Prostate gland (tissue), 2 donors: ENCODE results near the gene DPYD. TPM values are rescaled to one million over a fixed set of nuclear protein-coding genes. Genes with fewer than 3 reads are reported as not detected.

Experiments used
- DNase-seq: peaks from one replicate; pipeline ENCODE4 v3.0.0-alpha.2; 2019; ENCODE audit warnings: low spot score
- H3K27ac ChIP-seq, 2 donors: fragments of 200-600 bp; sonication (generic); 2 replicates each; pipeline ENCODE4 v1.5.1; 2017 to 2019
- H3K27me3 ChIP-seq: fragments of 200-600 bp; sonication (generic); replicated peaks from 2 replicates; pipeline ENCODE4 v1.5.1; 2019; ENCODE audit not compliant: insufficient read depth
- H3K36me3 ChIP-seq, 2 donors: fragments of 200-600 bp; sonication (generic); 1 replicate in 1 of 2; 2 replicates in 1 of 2; pipeline versions ENCODE4 v1.5.1 to v1.8.1; 2017 to 2019
- H3K4me1 ChIP-seq: fragments of 200-600 bp; sonication (generic); replicated peaks from 2 replicates; pipeline ENCODE4 v1.5.1; 2019
- H3K4me3 ChIP-seq, 2 donors: fragments of 200-600 bp; sonication (generic); 2 replicates each; pipeline ENCODE4 v1.5.1; 2017 to 2019
- H3K9me3 ChIP-seq: fragments of 200-600 bp; sonication (generic); 2 replicates; pipeline ENCODE4 v1.5.1; 2017
- POLR2A ChIP-seq: fragments of 450-650 bp; IDR thresholded peaks from one replicate; pipeline ENCODE4 v1.6.1; 2016; ENCODE audit warnings: antibody characterized with exemption, mild to moderate bottlenecking
- POLR2AphosphoS5 ChIP-seq: sonication (generic); formaldehyde crosslinking; IDR thresholded peaks from one replicate; pipeline ENCODE4 v1.6.1; 2017; ENCODE audit warnings: antibody characterized with exemption
- WGBS: methylation state at CpG from one replicate; pipeline ENCODE4 v1.1.5; 2018; 5-methylcytosine and 5-hydroxymethylcytosine counted together
- intact Hi-C: fragments of 100-400 bp; cut with DNase I; formaldehyde crosslinking; loops from one replicate; pipeline ENCODE4 v1.14.2; 2022
- total RNA-seq, 2 donors: library from RNA; depleted of rRNA; stranded (reverse); fragments of >200 nt; gene quantifications; one replicate each; pipeline ENCODE4 v1.1.0, GENCODE V29; 2016
- TF ChIP-seq, protein P1 (sequence below), 4 experiments: fragments of 200-600 bp in 2 of 4; fragments of 450-650 bp in 2 of 4; sonication (generic) in 2 of 4; IDR thresholded peaks; 1 replicate in 3 of 4; 2 replicates in 1 of 4; pipeline ENCODE4 v1.5.1; 2016 to 2019; ENCODE audit warnings: antibody characterized with exemption in 4 of 4, mild to moderate bottlenecking in 2 of 4, moderate library complexity in 2 of 4

Gene DPYD
- total RNA-seq, 2 donors from 2014 or later = 18.2 to 19.7 TPM

DNA sequence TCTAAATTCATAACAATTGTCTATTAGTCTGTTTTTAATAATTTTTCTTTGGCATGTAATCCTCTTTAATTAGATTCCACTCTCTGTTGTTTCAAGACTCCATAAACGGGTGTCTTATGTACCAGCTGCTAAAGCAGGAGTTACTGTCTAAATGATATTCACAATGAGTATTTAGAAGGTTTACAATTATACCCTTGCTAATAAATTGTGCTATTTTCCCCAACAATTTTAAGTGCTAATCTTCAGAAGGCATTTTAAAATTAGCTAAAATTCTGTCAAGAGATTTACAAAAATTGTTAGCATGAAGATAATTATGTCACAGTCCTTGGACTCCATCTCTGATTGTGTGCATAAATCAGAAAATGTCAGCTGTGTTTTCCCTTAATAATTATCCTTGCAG, 83.7 kb downstream of the DPYD start:
- no peak for TF ChIP-seq POLR2A
- no peak for TF ChIP-seq POLR2AphosphoS5
- TF ChIP-seq, protein P1, sequence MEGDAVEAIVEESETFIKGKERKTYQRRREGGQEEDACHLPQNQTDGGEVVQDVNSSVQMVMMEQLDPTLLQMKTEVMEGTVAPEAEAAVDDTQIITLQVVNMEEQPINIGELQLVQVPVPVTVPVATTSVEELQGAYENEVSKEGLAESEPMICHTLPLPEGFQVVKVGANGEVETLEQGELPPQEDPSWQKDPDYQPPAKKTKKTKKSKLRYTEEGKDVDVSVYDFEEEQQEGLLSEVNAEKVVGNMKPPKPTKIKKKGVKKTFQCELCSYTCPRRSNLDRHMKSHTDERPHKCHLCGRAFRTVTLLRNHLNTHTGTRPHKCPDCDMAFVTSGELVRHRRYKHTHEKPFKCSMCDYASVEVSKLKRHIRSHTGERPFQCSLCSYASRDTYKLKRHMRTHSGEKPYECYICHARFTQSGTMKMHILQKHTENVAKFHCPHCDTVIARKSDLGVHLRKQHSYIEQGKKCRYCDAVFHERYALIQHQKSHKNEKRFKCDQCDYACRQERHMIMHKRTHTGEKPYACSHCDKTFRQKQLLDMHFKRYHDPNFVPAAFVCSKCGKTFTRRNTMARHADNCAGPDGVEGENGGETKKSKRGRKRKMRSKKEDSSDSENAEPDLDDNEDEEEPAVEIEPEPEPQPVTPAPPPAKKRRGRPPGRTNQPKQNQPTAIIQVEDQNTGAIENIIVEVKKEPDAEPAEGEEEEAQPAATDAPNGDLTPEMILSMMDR (IDR thresholded peaks at IDR 0.05) = no peak
- H3K27ac ChIP-seq = no peak overlapping the region
- WGBS = 20% methylated on average over 1 of the region's 1 CpG
- no peaks in the 10 kb centered on the region for H3K9me3 ChIP-seq
- no peaks in the 10 kb centered on the region for H3K36me3 ChIP-seq
- H3K27me3 ChIP-seq = no peaks in the 10 kb centered on the region
- DNase-seq = no peak
- H3K4me3 ChIP-seq = no peak overlapping the region
- no peaks in the 10 kb centered on the region for H3K4me1 ChIP-seq
- intact Hi-C loops = no loop called here

DNA sequence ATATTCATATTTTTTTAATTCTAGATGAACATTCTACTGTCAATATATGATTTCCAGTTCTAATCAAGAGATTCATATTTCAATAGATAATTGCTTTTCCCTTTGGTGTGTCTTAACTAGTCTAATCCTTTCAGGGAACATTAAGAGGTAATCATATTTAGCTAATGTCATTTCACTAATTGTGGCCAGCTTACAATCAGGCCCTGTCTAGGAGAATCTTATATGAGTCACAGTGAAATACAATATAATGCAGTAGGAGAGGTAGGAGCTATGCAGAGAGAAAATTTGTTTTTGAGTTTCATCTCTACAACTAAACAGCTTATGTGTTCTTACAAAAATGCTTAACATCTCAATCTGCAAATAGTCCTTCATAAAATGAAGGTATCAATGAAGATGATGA, 85.9 kb downstream of the DPYD start:
- TF ChIP-seq, protein P1 (IDR thresholded peaks at IDR 0.05) = no peak
- TF ChIP-seq POLR2AphosphoS5 (no peak), POLR2A (no peak)

DNA sequence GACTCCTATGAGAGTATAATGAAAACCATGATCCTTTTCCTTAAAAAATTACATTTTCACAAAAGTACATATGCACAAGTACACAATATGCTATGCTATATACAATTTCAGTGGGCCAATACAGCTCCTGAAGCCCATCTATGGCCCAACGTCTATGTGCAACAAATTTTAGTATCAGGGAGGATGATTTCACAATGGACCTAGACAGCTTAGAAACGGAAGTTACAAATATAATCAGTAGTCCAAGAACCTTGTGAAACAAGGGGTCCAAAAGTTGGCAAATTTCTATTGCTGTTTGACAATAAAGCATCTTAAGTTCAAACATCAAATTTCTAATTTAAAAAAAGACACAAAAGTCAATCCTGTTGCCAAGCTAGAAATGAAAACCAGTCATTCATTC, 87.0 kb downstream of the DPYD start:
- H3K36me3 ChIP-seq = no peaks in the 10 kb centered on the region
- no peak for DNase-seq
- TF ChIP-seq POLR2AphosphoS5 (no peak), POLR2A (no peak)
- TF ChIP-seq, protein P1 (IDR thresholded peaks at IDR 0.05) = no peak
- no peaks in the 10 kb centered on the region for H3K27me3 ChIP-seq
- H3K4me1 ChIP-seq = no peaks in the 10 kb centered on the region
- 73% methylated on average over 2 of the region's 2 CpGs for WGBS
- H3K4me3 ChIP-seq = no peak overlapping the region
- H3K9me3 ChIP-seq = no peaks in the 10 kb centered on the region
- no peak overlapping the region for H3K27ac ChIP-seq
- intact Hi-C loops = no loop called here

More for the DNA sequence above, 85.9 kb downstream of the DPYD start:
- Histone ChIP-seq H3K4me1 (no peaks in the 10 kb centered on the region), H3K36me3 (no peaks in the 10 kb centered on the region), H3K27me3 (no peaks in the 10 kb centered on the region), H3K9me3 (no peaks in the 10 kb centered on the region), H3K27ac (no peak overlapping the region), H3K4me3 (no peak overlapping the region)
- DNase-seq = no peak
- intact Hi-C loops = no loop called here

DNA sequence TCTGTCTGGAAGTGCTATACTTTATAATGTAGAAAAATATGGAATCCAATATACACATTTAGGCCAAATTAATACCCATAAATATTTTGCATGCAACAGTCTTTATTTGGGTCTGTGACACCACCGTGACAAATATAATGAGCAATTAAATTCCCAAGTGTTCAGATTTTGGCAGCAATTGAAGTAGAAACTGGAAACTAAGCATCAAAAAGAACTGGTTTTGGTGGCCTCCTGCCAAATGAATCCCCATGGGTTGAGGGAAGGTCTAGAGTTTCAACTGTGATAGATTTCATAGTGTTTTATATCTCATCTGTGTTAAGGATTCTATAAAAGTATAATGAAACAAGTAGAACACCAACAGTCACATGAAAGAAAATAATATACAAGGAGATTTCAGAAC, 88.4 kb downstream of the DPYD start:
- WGBS = 33% methylated on average over 1 of the region's 1 CpG
- DNase-seq = no peak
- Histone ChIP-seq H3K27ac (no peak overlapping the region), H3K4me3 (no peak overlapping the region), H3K9me3 (no peaks in the 10 kb centered on the region), H3K27me3 (no peaks in the 10 kb centered on the region), H3K4me1 (no peaks in the 10 kb centered on the region), H3K36me3 (no peaks in the 10 kb centered on the region)
- intact Hi-C loops = no loop called here
- no peak for TF ChIP-seq POLR2AphosphoS5
- TF ChIP-seq POLR2A = no peak
- TF ChIP-seq, protein P1 (IDR thresholded peaks at IDR 0.05) = no peak

DNA sequence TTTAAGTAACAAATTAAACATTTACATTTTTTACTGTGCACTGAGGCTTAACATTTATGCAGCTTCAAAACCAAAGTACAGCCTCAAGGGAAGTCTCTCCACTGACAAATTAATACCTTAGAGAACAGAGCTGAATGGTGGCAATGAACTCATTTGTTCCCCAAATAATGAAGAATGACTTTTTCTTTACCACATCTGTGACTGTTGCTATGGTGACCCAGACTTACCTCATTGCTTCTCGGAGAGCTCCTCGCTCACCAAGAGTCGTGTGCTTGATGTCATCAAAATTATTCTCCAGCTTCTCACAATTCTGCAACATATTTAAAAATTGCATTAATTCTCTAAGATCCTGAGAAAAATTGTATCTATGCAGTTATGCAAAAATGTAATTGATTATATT, 92.9 kb downstream of the DPYD start:
- intact Hi-C loops = no loop called here
- no peak for DNase-seq
- 83% methylated on average over 3 of the region's 3 CpGs for WGBS

More for the DNA sequence above, 92.9 kb downstream of the DPYD start:
- H3K4me3 ChIP-seq = no peak overlapping the region
- H3K36me3 ChIP-seq = no peaks in the 10 kb centered on the region
- no peaks in the 10 kb centered on the region for H3K9me3 ChIP-seq
- H3K27ac ChIP-seq = no peak overlapping the region
- TF ChIP-seq POLR2AphosphoS5 = no peak
- TF ChIP-seq, protein P1 (IDR thresholded peaks at IDR 0.05) = no peak
- TF ChIP-seq POLR2A = no peak
- H3K27me3 ChIP-seq = no peaks in the 10 kb centered on the region
- no peaks in the 10 kb centered on the region for H3K4me1 ChIP-seq
